GM12873 (cell line): Measurements from ENCODE around the gene UBE2E2.

Experiments
- TF ChIP-seq, protein P1 (sequence below): IDR thresholded peaks from 2 replicates; pipeline ENCODE4 v1.5.1; 2012; ENCODE audit warnings: low read depth, mild to moderate bottlenecking, moderate library complexity, low read length, control low read depth; ENCODE audit not compliant: insufficient read depth; ENCODE audit errors: missing control alignments

UBE2E2 gene

DNA sequence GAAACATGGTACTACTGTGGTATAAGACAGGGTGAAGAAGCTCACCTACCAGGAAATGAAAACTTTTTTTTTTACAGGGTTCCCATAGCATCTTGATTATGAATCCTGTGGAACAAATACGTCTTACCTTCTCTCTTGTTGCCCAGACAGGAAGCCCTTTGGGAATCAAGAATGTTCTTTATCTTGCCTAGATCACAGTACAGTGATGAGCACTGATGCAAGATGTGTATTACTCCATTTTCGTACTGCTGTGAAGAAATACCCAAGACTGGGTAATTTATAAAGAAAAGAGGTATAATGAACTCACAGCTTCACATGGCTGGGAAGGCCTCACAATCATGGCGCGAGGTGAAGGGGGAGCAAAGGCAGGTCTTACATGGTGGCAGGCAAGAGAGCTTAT is 281.3 kb downstream of the UBE2E2 start:
- TF ChIP-seq, protein P1, sequence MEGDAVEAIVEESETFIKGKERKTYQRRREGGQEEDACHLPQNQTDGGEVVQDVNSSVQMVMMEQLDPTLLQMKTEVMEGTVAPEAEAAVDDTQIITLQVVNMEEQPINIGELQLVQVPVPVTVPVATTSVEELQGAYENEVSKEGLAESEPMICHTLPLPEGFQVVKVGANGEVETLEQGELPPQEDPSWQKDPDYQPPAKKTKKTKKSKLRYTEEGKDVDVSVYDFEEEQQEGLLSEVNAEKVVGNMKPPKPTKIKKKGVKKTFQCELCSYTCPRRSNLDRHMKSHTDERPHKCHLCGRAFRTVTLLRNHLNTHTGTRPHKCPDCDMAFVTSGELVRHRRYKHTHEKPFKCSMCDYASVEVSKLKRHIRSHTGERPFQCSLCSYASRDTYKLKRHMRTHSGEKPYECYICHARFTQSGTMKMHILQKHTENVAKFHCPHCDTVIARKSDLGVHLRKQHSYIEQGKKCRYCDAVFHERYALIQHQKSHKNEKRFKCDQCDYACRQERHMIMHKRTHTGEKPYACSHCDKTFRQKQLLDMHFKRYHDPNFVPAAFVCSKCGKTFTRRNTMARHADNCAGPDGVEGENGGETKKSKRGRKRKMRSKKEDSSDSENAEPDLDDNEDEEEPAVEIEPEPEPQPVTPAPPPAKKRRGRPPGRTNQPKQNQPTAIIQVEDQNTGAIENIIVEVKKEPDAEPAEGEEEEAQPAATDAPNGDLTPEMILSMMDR = no peak

- TF ChIP-seq, protein P1 = no peak
Measured at GRCh38 chr3:23485922-23486321, 282.8 kb downstream of the UBE2E2 start.

DNA sequence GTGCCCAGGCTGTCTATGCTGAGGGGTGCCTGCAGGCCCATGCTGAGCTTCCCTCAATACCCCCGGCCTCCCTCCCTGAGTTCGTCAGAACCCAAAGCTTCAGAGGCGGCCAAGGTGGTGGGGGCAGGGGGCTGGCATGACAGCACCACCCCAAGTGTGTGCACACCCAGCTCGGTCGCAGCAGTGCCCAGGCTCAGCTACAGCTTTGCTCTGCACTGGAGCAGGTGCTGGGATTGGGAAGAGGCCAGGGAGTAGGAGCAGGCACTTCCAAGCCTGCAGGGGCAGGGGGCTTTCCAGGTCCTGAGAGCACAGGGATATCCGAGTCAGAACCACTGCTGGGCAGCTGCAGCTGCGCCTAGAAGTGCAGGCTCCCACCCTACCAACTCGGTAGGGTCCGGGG is 283.9 kb downstream of the UBE2E2 start:
- TF ChIP-seq, protein P1 = no peak

GRCh38 chr3:23488618-23489017 is 285.5 kb downstream of the UBE2E2 start:
- TF ChIP-seq, protein P1 = no peak

- TF ChIP-seq, protein P1 = no peak
Measured at GRCh38 chr3:23489300-23490158, 286.4 kb downstream of the UBE2E2 start.

- TF ChIP-seq, protein P1 = no peak
Measured at GRCh38 chr3:23490459-23490858, 287.3 kb downstream of the UBE2E2 start.

DNA sequence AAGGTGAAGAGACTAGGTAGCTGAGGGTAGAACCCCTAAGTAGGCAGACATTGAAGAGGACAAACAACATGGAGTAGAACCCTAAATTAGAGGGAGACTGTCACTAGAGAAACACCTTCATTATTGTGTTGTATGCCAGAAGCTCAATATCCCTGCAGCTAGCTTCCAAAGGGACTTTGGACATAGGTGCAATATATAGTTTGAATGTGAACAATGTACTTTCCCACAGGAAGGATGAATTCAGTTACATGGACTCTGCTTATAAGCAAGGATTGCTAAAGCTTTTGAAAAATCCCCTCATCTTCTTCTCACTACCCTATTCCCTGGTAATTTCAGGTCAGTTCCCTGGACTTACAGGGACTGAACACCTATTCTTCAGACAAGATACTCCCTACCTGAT is 288.9 kb downstream of the UBE2E2 start:
- TF ChIP-seq, protein P1 = no peak
